NB4 (cell line): ENCODE measurements around the gene AVEN.
A peak's percentile ranks its signal among the peaks of the same experiment; 100 is the strongest.

ENCODE experiments used
- DNase-seq: peaks from one replicate; pipeline ENCODE4 v3.0.0; 2010; ENCODE audit warnings: low read depth
- H3K4me3 ChIP-seq: one replicate; pipeline ENCODE4 v1.5.1; 2011; ENCODE audit warnings: mild to moderate bottlenecking, low read depth, low read length, moderate library complexity
- MYC ChIP-seq: IDR thresholded peaks from 2 replicates; pipeline ENCODE4 v1.6.1; 2011; ENCODE audit warnings: low read depth, low read length
- POLR2A ChIP-seq: IDR thresholded peaks from 2 replicates; pipeline ENCODE4 v1.6.1; 2011; ENCODE audit warnings: mild to moderate bottlenecking; ENCODE audit not compliant: insufficient read length; ENCODE audit errors: extremely low read depth
- TF ChIP-seq, protein P1 (sequence below): IDR thresholded peaks from one replicate; pipeline ENCODE4 v1.5.1; 2012; ENCODE audit warnings: low read depth, low read length
- TF ChIP-seq, protein P2 (sequence below): IDR thresholded peaks from 2 replicates; pipeline ENCODE4 v1.6.1; 2011; ENCODE audit warnings: low read depth, low read length

The AVEN gene

DNA sequence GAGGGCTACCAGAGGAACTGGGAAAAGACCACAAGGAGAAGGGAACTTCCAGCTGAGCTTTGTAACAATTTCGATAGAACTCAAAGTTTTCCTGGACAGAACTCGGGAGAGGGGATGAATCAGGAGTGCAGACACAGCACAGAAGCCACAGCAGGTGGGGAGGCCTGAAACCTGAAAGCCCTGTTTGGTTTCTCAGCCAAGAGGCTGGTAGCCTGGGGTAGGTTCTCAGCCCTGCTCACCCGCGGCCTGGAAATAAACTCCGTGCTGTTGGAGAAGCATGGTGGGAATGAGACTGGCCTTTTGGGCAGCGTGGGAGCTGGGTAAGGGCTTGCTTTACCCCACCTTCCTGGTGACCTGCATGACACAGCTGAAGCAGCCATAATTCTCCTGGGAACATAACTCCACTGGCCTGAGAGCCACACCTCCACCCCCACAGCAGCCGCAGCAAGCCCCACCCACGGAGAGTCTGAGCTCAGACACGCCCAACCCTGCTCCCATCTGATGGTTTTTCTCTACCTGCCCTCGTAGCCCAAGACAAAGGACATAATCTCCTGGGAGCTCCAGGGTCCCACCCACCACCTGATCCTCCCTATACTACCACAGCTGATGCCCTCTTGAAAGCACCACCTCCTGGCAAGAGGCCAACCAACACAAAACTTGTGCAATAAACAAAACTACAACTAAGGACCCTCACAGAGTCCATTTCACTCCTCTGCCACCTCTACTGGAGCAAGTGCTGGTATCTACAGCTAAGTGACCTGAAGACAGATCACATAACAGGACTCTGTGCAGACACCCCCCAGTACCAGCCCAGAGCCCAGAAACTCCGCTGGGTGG is 123.2 kb downstream of the AVEN start:
- no peak overlapping the region for H3K4me3 ChIP-seq
- no peak for TF ChIP-seq POLR2A
- TF ChIP-seq, protein P1, sequence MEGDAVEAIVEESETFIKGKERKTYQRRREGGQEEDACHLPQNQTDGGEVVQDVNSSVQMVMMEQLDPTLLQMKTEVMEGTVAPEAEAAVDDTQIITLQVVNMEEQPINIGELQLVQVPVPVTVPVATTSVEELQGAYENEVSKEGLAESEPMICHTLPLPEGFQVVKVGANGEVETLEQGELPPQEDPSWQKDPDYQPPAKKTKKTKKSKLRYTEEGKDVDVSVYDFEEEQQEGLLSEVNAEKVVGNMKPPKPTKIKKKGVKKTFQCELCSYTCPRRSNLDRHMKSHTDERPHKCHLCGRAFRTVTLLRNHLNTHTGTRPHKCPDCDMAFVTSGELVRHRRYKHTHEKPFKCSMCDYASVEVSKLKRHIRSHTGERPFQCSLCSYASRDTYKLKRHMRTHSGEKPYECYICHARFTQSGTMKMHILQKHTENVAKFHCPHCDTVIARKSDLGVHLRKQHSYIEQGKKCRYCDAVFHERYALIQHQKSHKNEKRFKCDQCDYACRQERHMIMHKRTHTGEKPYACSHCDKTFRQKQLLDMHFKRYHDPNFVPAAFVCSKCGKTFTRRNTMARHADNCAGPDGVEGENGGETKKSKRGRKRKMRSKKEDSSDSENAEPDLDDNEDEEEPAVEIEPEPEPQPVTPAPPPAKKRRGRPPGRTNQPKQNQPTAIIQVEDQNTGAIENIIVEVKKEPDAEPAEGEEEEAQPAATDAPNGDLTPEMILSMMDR: no peak
- TF ChIP-seq MYC: no peak
- TF ChIP-seq, protein P2, sequence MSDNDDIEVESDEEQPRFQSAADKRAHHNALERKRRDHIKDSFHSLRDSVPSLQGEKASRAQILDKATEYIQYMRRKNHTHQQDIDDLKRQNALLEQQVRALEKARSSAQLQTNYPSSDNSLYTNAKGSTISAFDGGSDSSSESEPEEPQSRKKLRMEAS: no peak
- DNase-seq: peak; percentile 25

DNA sequence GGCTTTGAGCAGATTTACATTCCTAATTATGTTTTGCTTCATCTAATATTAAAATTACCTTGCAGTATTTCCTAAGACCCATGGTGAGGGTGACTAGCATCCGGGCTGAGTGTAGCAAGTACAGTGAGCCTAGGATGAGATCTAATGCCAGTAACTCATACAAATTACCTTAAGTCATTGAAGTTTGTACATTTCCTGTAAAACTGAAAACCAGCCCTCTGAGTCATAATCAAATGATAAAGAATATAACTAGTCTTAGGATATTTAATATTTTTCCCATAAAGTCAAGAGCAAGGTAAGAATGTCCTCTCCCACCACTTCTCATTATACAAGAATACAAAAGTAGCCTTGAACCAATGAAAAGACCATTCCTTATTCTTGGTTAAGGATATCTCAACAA is 125.5 kb downstream of the AVEN start:
- TF ChIP-seq, protein P2: no peak

DNA sequence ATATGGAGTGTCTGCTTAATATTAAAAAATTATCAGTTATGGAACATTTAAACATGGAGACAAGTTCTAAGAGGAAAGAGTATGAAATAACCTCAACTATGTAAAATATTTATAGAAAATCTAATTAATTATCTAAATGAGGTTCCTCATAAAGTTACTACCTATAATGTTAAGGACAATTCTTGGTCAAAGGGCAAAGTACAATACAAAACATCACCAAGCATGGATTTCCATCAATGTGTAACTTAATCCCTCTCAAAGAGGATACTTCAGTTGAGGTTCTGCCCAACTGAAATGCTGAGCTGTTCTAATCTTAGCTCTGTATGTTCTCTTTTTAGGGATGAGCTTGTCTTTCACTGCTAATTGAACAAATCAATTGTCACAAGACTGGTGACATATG is 126.7 kb downstream of the AVEN start:
- DNase-seq: no peak
- TF ChIP-seq, protein P2: no peak
- TF ChIP-seq, protein P1: no peak
- no peak for TF ChIP-seq MYC
- TF ChIP-seq POLR2A: no peak
- H3K4me3 ChIP-seq: no peak overlapping the region

More for the DNA sequence above, 125.5 kb downstream of the AVEN start:
- DNase-seq: no peak
- H3K4me3 ChIP-seq: no peak overlapping the region

DNA sequence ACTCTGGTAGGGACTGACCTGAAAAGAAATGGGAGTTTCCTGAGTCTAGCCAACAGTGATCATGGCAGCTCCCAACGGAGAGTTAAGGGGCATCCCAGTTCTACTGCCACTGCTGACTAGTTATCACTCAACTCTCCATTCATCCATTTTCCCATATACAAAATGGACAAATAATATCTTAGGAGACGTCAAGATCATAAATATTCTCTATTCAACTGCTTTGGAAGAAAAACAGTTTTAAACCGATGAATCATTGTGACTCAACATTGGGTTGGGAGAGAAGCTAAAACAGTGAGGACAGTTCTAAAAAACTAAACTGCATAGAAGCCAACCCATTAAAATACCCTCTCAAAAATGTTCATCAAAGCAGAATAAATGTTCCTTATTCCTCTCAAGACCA is 128.3 kb downstream of the AVEN start:
- DNase-seq: no peak
- no peak overlapping the region for H3K4me3 ChIP-seq
- TF ChIP-seq, protein P2: no peak
- no peak for TF ChIP-seq POLR2A
- no peak for TF ChIP-seq MYC
- TF ChIP-seq, protein P1: no peak

DNA sequence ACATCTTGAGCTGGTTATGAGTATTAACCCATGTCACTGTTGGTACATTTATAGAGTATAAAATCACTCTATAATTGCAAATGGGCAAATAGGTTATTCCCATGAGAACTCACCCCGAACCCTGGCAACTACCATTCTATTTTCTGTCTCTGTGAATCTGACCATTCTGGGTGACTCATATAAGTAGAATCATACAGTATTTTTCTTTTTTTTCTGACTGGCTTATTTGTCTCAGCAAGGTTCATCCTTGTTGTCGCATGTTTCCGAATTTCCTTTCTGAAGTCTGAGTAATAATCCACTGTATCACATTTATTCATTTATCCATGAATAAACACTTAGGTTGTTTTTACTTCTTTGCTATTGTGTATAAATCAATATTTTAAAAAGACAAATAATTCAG is 130.6 kb downstream of the AVEN start:
- no peak overlapping the region for H3K4me3 ChIP-seq
- DNase-seq: no peak
- TF ChIP-seq POLR2A (no peak), MYC (no peak)
- TF ChIP-seq, protein P2: no peak
- TF ChIP-seq, protein P1: no peak

DNA sequence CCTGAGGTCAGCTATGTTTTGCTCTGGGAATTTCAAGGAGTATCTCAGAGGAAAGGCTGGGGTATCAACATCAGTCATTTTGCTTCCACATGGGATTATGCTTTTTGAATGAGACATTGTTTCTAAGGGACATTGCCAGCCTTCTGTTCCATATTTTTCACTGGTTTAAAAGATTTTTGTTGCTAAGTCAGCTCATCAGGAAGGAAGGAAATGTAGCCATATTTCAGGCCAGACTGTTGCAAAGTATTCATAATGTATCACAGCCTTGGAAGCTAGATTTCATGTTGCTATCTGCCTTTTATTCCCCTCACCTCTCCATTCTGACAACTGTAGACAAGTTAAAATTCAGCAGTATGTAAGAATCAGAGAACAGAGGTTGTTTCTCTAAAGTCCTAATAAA is 131.7 kb downstream of the AVEN start:
- no peak overlapping the region for H3K4me3 ChIP-seq
- DNase-seq: no peak
- no peak for TF ChIP-seq POLR2A
- TF ChIP-seq, protein P1: no peak
- TF ChIP-seq, protein P2: no peak
- TF ChIP-seq MYC: no peak
